GM18498 (cell line): ENCODE data around the gene ZDHHC7.

Experiments used
- ATAC-seq: cut with Tn5 transposase; IDR thresholded peaks from one replicate; pipeline ENCODE4 v1.9.1; 2021; ENCODE audit warnings: mild to moderate bottlenecking, moderate library complexity; ENCODE audit not compliant: unreplicated experiment

Gene ZDHHC7

DNA sequence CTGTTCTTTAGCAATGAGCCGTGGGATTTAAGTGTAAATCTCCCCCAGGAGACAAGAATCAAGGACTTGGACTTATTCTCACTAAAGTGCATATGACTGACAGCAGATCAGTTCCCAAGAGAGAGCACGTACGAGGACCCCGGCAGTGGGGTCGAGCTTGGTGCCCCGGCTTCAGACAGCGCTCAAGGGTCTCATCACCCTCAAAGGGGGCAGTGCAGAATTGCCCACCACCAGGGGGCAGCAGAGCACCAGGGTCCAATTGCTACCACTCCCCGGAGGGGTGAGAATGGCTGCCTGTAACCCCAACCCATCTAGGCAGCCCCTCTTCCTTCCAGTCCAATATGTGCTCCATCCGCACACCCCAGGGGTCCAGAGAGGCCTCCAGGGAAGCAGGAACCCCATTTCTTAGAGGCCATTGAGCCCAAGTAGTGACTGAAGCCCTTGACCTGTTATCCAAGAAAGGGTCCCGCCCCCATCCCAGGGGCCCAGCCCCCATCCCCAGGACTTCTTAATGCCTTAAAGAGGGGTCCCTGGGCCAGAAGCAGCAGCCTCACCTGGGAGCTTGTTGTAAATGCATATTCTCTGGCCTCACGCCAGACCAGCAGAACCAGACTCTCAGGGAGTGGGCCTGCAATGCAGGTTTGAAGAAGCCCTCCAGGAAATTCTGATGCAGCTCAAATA lies 86.1 kb downstream of the ZDHHC7 start:
- no peak for ATAC-seq

DNA sequence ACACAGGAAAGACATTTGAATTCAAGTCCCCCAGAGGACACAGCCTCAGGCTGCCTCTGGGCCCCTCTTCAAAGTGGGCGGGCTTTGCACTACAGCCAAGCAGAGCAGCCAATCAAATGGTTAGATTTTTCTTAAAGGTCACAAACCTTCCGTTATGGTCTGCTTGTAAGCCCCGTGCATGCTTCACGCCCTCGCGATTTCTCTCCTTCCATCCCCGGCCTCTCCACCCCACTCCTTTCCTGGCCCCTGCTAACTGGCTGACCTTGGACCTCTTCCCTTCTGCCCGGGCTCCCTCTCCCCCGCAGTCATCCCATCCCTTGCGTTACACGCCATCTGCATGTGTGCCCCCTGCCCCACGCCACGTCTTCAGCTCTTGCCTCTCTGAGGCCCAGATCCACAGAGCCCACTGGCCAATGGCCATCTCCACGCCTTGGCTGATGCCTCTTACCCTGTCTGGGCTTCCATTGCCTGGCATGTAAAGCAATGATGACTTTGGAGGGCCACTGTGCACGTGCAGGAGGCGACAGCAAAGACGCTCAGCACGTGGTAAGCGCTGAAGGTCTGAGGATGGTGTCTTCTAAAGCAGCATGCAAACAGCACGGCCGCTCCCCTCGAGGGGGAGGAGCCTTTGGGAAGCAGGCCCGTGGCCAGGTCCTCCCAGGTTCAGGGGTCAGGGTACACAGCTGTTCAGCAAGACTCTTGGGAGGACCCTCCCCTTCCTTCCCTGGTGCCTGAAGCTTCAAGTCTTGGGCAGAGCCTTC lies 86.8 kb downstream of the ZDHHC7 start:
- no peak for ATAC-seq
